Type B pancreatic cell (in vitro differentiated cells): ENCODE results near the gene SEC16B. TPM values are rescaled to one million over a fixed set of nuclear protein-coding genes. Genes with fewer than 3 reads are reported as not detected.

Source experiments
- DNase-seq: peaks from one replicate; pipeline ENCODE4 v3.0.0; 2021; ENCODE audit warnings: mixed read lengths; ENCODE audit not compliant: unreplicated experiment; ENCODE audit errors: extremely low spot score
- H3K27ac Mint-ChIP-seq: 2 replicates; pipeline ENCODE4 v1.8.0; 2021; ENCODE audit warnings: mild to moderate bottlenecking, mixed read lengths
- H3K27me3 Mint-ChIP-seq: 2 replicates; pipeline ENCODE4 v1.8.0; 2021; ENCODE audit warnings: mixed read lengths
- H3K36me3 Mint-ChIP-seq: 2 replicates; pipeline ENCODE4 v1.8.0; 2021; ENCODE audit warnings: mixed read lengths
- H3K4me1 Mint-ChIP-seq: one replicate; pipeline ENCODE4 v1.8.0; 2021; ENCODE audit warnings: mixed read lengths; ENCODE audit not compliant: unreplicated experiment
- H3K4me3 Mint-ChIP-seq: 2 replicates; pipeline ENCODE4 v1.8.0; 2021; ENCODE audit warnings: mild to moderate bottlenecking, mixed read lengths
- H3K9me3 Mint-ChIP-seq: 2 replicates; pipeline ENCODE4 v1.8.0; 2021; ENCODE audit warnings: mixed read lengths
- CTCF ChIP-seq: fragments of 200-600 bp; sonication (generic); conservative IDR thresholded peaks from 2 replicates; pipeline ENCODE4 v1.5.0; 2021; ENCODE audit warnings: antibody characterized with exemption, mild to moderate bottlenecking
- total RNA-seq: library from RNA; stranded (reverse); gene quantifications from 2 replicates; pipeline ENCODE4 v1.2.1, GENCODE V29; 2021; ENCODE audit warnings: low replicate concordance

SEC16B gene
- total RNA-seq, 1 donor from 2014 or later: 1.3 TPM

- Mint-ChIP-seq H3K4me1 (no peaks in the 10 kb centered on the region), H3K36me3 (peaks cover 4% of the 10 kb centered on the region), H3K27ac (no peak overlapping the region), H3K4me3 (no peak overlapping the region), H3K9me3 (no peaks in the 10 kb centered on the region), H3K27me3 (no peaks in the 10 kb centered on the region)
- no peak for DNase-seq
- TF ChIP-seq CTCF: no peak
Observed at GRCh38 chr1:177926201-177926600, 43.7 kb downstream of the SEC16B start.

- no peak for DNase-seq
- H3K36me3 Mint-ChIP-seq: no peaks in the 10 kb centered on the region
- no peaks in the 10 kb centered on the region for H3K4me1 Mint-ChIP-seq
- H3K9me3 Mint-ChIP-seq: no peaks in the 10 kb centered on the region
- TF ChIP-seq CTCF: no peak
- H3K4me3 Mint-ChIP-seq: no peak overlapping the region
- peaks cover 5% of the 10 kb centered on the region for H3K27me3 Mint-ChIP-seq
- no peak overlapping the region for H3K27ac Mint-ChIP-seq
Observed at GRCh38 chr1:177925006-177925405, 44.9 kb downstream of the SEC16B start.

- no peak for DNase-seq
- no peak overlapping the region for H3K4me3 Mint-ChIP-seq
- no peak for TF ChIP-seq CTCF
- H3K27me3 Mint-ChIP-seq: peaks cover 5% of the 10 kb centered on the region
- no peaks in the 10 kb centered on the region for H3K4me1 Mint-ChIP-seq
- H3K36me3 Mint-ChIP-seq: no peaks in the 10 kb centered on the region
- no peak overlapping the region for H3K27ac Mint-ChIP-seq
- H3K9me3 Mint-ChIP-seq: no peaks in the 10 kb centered on the region
Observed at GRCh38 chr1:177923441-177923840, 46.4 kb downstream of the SEC16B start.

GRCh38 chr1:177922209-177922608, 47.6 kb downstream of the SEC16B start:
- Mint-ChIP-seq H3K36me3 (no peaks in the 10 kb centered on the region), H3K27me3 (peaks cover 5% of the 10 kb centered on the region), H3K4me1 (no peaks in the 10 kb centered on the region), H3K4me3 (no peak overlapping the region), H3K9me3 (no peaks in the 10 kb centered on the region), H3K27ac (no peak overlapping the region)
- DNase-seq: no peak
- no peak for TF ChIP-seq CTCF

- no peak overlapping the region for H3K27ac Mint-ChIP-seq
- H3K27me3 Mint-ChIP-seq: peaks cover 5% of the 10 kb centered on the region
- TF ChIP-seq CTCF: no peak
- H3K4me1 Mint-ChIP-seq: no peaks in the 10 kb centered on the region
- no peak overlapping the region for H3K4me3 Mint-ChIP-seq
- DNase-seq: no peak
- H3K36me3 Mint-ChIP-seq: no peaks in the 10 kb centered on the region
- H3K9me3 Mint-ChIP-seq: no peaks in the 10 kb centered on the region
Observed at GRCh38 chr1:177921590-177921989, 48.3 kb downstream of the SEC16B start.

GRCh38 chr1:177920091-177920490, 49.8 kb downstream of the SEC16B start:
- peaks cover 5% of the 10 kb centered on the region for H3K27me3 Mint-ChIP-seq
- no peak overlapping the region for H3K27ac Mint-ChIP-seq
- H3K4me3 Mint-ChIP-seq: no peak overlapping the region
- DNase-seq: no peak
- no peaks in the 10 kb centered on the region for H3K4me1 Mint-ChIP-seq
- H3K9me3 Mint-ChIP-seq: no peaks in the 10 kb centered on the region
- no peak for TF ChIP-seq CTCF
- no peaks in the 10 kb centered on the region for H3K36me3 Mint-ChIP-seq
